Esophagus muscularis mucosa (tissue), 3 donors: ENCODE measurements around the gene CBX4.

Experiments used
- CTCF ChIP-seq, 3 experiments: fragments of 200-600 bp in 2 of 3; fragments of 450-650 bp in 1 of 3; sonication (generic) in 2 of 3; IDR thresholded peaks; one replicate each; pipeline ENCODE4 v1.5.1; 2017 to 2019; ENCODE audit warnings: antibody characterized with exemption in 3 of 3, mild to moderate bottlenecking in 2 of 3, moderate library complexity in 1 of 3
- POLR2AphosphoS5 ChIP-seq, 2 donors: sonication (generic); formaldehyde crosslinking; IDR thresholded peaks; one replicate each; pipeline ENCODE4 v1.6.1; 2017; ENCODE audit warnings: antibody characterized with exemption in 2 of 2

GRCh38 chr17:79806863-79807720 is 32.1 kb downstream of the CBX4 start:
- TF ChIP-seq CTCF (IDR thresholded peaks at IDR 0.05) (no peak), POLR2AphosphoS5 (IDR thresholded peaks at IDR 0.05) (no peak)
